Smooth muscle cell (in vitro differentiated cells): ENCODE results near the gene MLLT3. TPM values are rescaled to one million over a fixed set of nuclear protein-coding genes. Genes with fewer than 3 reads are reported as not detected.
A peak's percentile ranks its signal among the peaks of the same experiment; 100 is the strongest.

ENCODE experiments used
- DNase-seq: peaks from one replicate; lab custom pipeline; 2025; ENCODE audit not compliant: unreplicated experiment; lab: John Stamatoyannopoulos, UW
- H2AFZ ChIP-seq: fragments of 200-600 bp; sonication (generic); 2 replicates; pipeline ENCODE4 v1.6.0; 2016; ENCODE audit warnings: antibody characterized with exemption, low read depth, mild to moderate bottlenecking
- H3F3A ChIP-seq: fragments of 200-600 bp; sonication (generic); 2 replicates; pipeline ENCODE4 v1.6.0; 2017; ENCODE audit warnings: antibody characterized with exemption, low read depth
- H3K27ac ChIP-seq: fragments of 200-600 bp; sonication (generic); 2 replicates; pipeline ENCODE4 v1.5.1; 2016; ENCODE audit warnings: low read depth, mild to moderate bottlenecking
- H3K27me3 ChIP-seq: fragments of 200-600 bp; sonication (generic); 2 replicates; pipeline ENCODE4 v1.6.1; 2016; ENCODE audit warnings: low read depth, mild to moderate bottlenecking
- H3K36me3 ChIP-seq: fragments of 200-600 bp; sonication (generic); 2 replicates; pipeline ENCODE4 v1.5.1; 2016; ENCODE audit warnings: low read depth
- H3K4me1 ChIP-seq: fragments of 200-600 bp; sonication (generic); 2 replicates; pipeline ENCODE4 v1.5.1; 2016; ENCODE audit warnings: low read depth
- H3K4me2 ChIP-seq: fragments of 200-600 bp; sonication (generic); 2 replicates; pipeline ENCODE4 v1.6.0; 2016; ENCODE audit warnings: mild to moderate bottlenecking
- H3K4me3 ChIP-seq: fragments of 200-600 bp; sonication (generic); 2 replicates; pipeline ENCODE4 v1.5.1; 2016; ENCODE audit warnings: mild to moderate bottlenecking
- H3K79me2 ChIP-seq: fragments of 200-600 bp; sonication (generic); 2 replicates; pipeline ENCODE4 v1.6.0; 2016; ENCODE audit warnings: low read depth, mild to moderate bottlenecking
- H3K9ac ChIP-seq: fragments of 200-600 bp; sonication (generic); 2 replicates; pipeline ENCODE4 v1.6.0; 2016; ENCODE audit warnings: low read depth
- H3K9me3 ChIP-seq: fragments of 200-600 bp; sonication (generic); replicated peaks from 2 replicates; pipeline ENCODE4 v1.5.1; 2016; ENCODE audit warnings: low read depth
- H4K20me1 ChIP-seq: fragments of 200-600 bp; sonication (generic); 2 replicates; pipeline ENCODE4 v1.6.0; 2016; ENCODE audit warnings: low read depth
- WGBS: methylation state at CpG from one replicate; pipeline ENCODE4 v1.1.7; 2016; ENCODE audit warnings: low lambda C conversion rate; 5-methylcytosine and 5-hydroxymethylcytosine counted together
- polyA plus RNA-seq: library from polyadenylated mRNA; unstranded; fragments of >200 nt; fragmentation: Nextera tagmentation; extraction: Ambion mirVana; gene quantifications from 2 replicates; pipeline ENCODE4 v1.2.1, GENCODE V29; 2016
- total RNA-seq: library from RNA; depleted of rRNA; stranded (reverse); fragments of >200 nt; gene quantifications from 2 replicates; pipeline ENCODE4 v1.2.3, GENCODE V29; 2014
- TF ChIP-seq, protein P1 (sequence below): fragments of 200-600 bp; sonication (generic); IDR thresholded peaks from 2 replicates; pipeline ENCODE4 v1.5.1; 2017; ENCODE audit warnings: borderline replicate concordance, mild to moderate bottlenecking, antibody characterized with exemption; ENCODE audit not compliant: insufficient read depth, poor library complexity, severe bottlenecking

Gene MLLT3
- total and polyA plus RNA-seq, 2 experiments from 2014 or later, result 21.9 to 29.9 TPM

DNA sequence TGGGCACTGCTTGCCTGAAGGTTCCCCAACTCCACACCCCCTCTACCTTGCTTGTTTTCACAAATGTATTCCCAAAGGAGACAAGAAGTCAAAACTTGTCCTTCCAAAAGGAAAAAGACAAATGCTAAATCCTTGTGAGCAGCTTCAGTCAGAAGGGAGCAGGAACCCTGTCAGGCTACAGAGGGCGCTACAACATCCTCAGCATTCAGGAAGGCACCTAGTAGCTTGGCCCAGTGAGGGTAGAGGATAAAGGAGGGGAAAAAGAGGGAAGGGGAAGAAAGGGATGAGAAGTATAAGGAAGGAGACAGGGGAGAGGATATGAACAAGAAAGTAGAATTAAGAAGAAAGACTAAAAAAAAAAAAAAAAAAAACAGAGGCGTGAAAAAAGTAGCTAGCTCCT, 97.5 kb downstream of the MLLT3 start:
- no peaks in the 10 kb centered on the region for H3K27me3 ChIP-seq
- no peaks in the 10 kb centered on the region for H3K4me1 ChIP-seq
- no peak overlapping the region for H3K27ac ChIP-seq
- no peak overlapping the region for H3K4me2 ChIP-seq
- WGBS, result 88% methylated on average over 2 of the region's 2 CpGs
- no peak overlapping the region for H2AFZ ChIP-seq
- H3K79me2 ChIP-seq, result peaks cover 98% of the 10 kb centered on the region
- H3K36me3 ChIP-seq, result no peaks in the 10 kb centered on the region
- no peak overlapping the region for H3K4me3 ChIP-seq
- no peaks in the 10 kb centered on the region for H3K9me3 ChIP-seq
- H3K9ac ChIP-seq, result no peak overlapping the region
- DNase-seq, result no peak
- no peaks in the 10 kb centered on the region for H3F3A ChIP-seq
- H4K20me1 ChIP-seq, result peaks cover 41% of the 10 kb centered on the region
- TF ChIP-seq, protein P1, sequence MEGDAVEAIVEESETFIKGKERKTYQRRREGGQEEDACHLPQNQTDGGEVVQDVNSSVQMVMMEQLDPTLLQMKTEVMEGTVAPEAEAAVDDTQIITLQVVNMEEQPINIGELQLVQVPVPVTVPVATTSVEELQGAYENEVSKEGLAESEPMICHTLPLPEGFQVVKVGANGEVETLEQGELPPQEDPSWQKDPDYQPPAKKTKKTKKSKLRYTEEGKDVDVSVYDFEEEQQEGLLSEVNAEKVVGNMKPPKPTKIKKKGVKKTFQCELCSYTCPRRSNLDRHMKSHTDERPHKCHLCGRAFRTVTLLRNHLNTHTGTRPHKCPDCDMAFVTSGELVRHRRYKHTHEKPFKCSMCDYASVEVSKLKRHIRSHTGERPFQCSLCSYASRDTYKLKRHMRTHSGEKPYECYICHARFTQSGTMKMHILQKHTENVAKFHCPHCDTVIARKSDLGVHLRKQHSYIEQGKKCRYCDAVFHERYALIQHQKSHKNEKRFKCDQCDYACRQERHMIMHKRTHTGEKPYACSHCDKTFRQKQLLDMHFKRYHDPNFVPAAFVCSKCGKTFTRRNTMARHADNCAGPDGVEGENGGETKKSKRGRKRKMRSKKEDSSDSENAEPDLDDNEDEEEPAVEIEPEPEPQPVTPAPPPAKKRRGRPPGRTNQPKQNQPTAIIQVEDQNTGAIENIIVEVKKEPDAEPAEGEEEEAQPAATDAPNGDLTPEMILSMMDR, result peak; percentile 5

- Histone ChIP-seq H3K4me3 (no peak overlapping the region), H3K79me2 (peaks cover 97% of the 10 kb centered on the region), H3K27ac (no peak overlapping the region), H3K9ac (no peak overlapping the region), H2AFZ (no peak overlapping the region), H3K36me3 (no peaks in the 10 kb centered on the region), H4K20me1 (peaks cover 54% of the 10 kb centered on the region), H3K27me3 (no peaks in the 10 kb centered on the region), H3K9me3 (no peaks in the 10 kb centered on the region), H3F3A (no peaks in the 10 kb centered on the region), H3K4me1 (no peaks in the 10 kb centered on the region), H3K4me2 (no peak overlapping the region)
- 97% methylated on average over 1 of the region's 1 CpG for WGBS
- DNase-seq, result no peak
- TF ChIP-seq, protein P1, result no peak
These were observed 103.6 kb downstream of the MLLT3 start for GRCh38 chr9:20518737-20519136.

GRCh38 chr9:20513126-20513913, 109.0 kb downstream of the MLLT3 start:
- Histone ChIP-seq H3K79me2 (peaks cover 96% of the 10 kb centered on the region), H3K4me3 (no peak overlapping the region), H3K27me3 (no peaks in the 10 kb centered on the region), H3K4me2 (no peak overlapping the region), H3K4me1 (no peaks in the 10 kb centered on the region), H3F3A (no peaks in the 10 kb centered on the region), H3K27ac (peak overlapping the region; percentile 33), H3K36me3 (no peaks in the 10 kb centered on the region), H3K9me3 (no peaks in the 10 kb centered on the region), H2AFZ (no peak overlapping the region), H3K9ac (no peak overlapping the region), H4K20me1 (peaks cover 60% of the 10 kb centered on the region)
- TF ChIP-seq, protein P1, result no peak
- DNase-seq, result no peak
- WGBS, result 83% methylated on average over 11 of the region's 11 CpGs

GRCh38 chr9:20512636-20513035, 109.7 kb downstream of the MLLT3 start:
- Histone ChIP-seq H2AFZ (no peak overlapping the region), H3F3A (no peaks in the 10 kb centered on the region), H3K36me3 (no peaks in the 10 kb centered on the region), H3K4me2 (no peak overlapping the region), H3K4me1 (no peaks in the 10 kb centered on the region), H3K9me3 (no peaks in the 10 kb centered on the region), H3K9ac (no peak overlapping the region), H4K20me1 (peaks cover 66% of the 10 kb centered on the region), H3K4me3 (no peak overlapping the region), H3K27ac (peak overlapping the region; percentile 33), H3K27me3 (no peaks in the 10 kb centered on the region), H3K79me2 (peaks cover 96% of the 10 kb centered on the region)
- TF ChIP-seq, protein P1, result no peak
- DNase-seq, result no peak
- 71% methylated on average over 2 of the region's 2 CpGs for WGBS
